ENCODE results near the gene CASP6. TPM values are rescaled to one million over a fixed set of nuclear protein-coding genes. Genes with fewer than 3 reads are reported as not detected.

CASP6 gene
- total and polyA plus RNA-seq, 2 donors (not counting 1 experiment from before 2014, with no cell fraction given) = 7.7 to 11.6 TPM

DNA sequence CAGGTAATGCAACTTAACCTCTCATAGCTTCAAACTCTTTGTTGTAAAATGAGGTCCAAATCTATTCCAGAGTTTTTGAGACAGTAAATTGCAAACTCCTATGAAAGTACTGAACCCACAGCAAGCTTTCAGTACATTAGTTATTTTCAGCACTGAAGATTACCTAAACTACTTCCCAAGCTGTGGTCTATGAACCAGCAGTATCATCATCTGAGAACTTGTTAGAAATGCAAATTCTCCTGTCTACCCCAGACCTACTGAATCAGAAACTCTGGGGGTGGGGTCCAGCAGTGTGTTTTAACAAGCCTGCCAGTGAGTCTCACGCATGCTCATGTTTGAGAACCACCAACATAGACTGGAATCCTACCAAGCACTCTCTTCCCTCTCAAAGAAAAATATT is 5.7 kb upstream of the CASP6 start:
- no peak overlapping the region for H3K27ac ChIP-seq (ENCODE audit: low read length in 2 of 2)
- Mint-ChIP-seq H3K4me1 (peaks cover under 1% of the 10 kb centered on the region), H3K27me3 (no peaks in the 10 kb centered on the region), H3K27ac (no peak overlapping the region), H3K9me3 (ENCODE audit: insufficient read depth) (no peaks in the 10 kb centered on the region), H3K4me3 (no peak overlapping the region)
- no peak overlapping the region for H3K4me3 ChIP-seq (ENCODE audit: control extremely low read depth in 1 of 5, extremely low read depth in 1 of 5, insufficient read depth in 1 of 5, low read depth in 2 of 5, low read length in 4 of 5)
- WGBS (ENCODE audit: insufficient coverage) = no CpG with 5 or more reads among the region's 1 CpG
- H4K20me1 ChIP-seq (ENCODE audit: control insufficient read depth, insufficient read depth, low read length, poor library complexity, severe bottlenecking) = no peaks in the 10 kb centered on the region
- intact Hi-C loops (cut with micrococcal nuclease) = loop anchor here (10.0 kb wide), 1 partner anchor 486 kb away; the partner anchor contains the start of gene ELOVL6
- H3K9me3 ChIP-seq (ENCODE audit: control extremely low read depth in 1 of 3, control insufficient read depth in 2 of 3, insufficient read depth in 1 of 3, low read length in 2 of 3) = no peaks in the 10 kb centered on the region
- TF ChIP-seq EZH2 (IDR thresholded peaks at IDR 0.05; ENCODE audit: borderline replicate concordance, insufficient read depth, low read depth, low read length, poor library complexity, severe bottlenecking) (no peak), CTCF (IDR thresholded peaks at IDR 0.05) (no peak)
- H3K4me1 ChIP-seq (ENCODE audit: control insufficient read depth in 2 of 2, insufficient read depth in 2 of 2, low read length in 2 of 2) = peaks cover 1 to 2% of the 10 kb centered on the region in 2 donors
- ChIA-PET CTCF (no interaction called here), POLR2A (no interaction called here)
- H3K27me3 ChIP-seq (replicated peaks in 1 of 4; ENCODE audit: control extremely low read depth in 1 of 4, control insufficient read depth in 3 of 4, insufficient read depth in 4 of 4, low read length in 3 of 4) = no peaks in the 10 kb centered on the region
- H3K79me2 ChIP-seq (ENCODE audit: control insufficient read depth, insufficient read depth, low read length) = no peaks in the 10 kb centered on the region
- no peak overlapping the region for H3K9ac ChIP-seq (ENCODE audit: low read length)
- H2AFZ ChIP-seq (ENCODE audit: insufficient read depth, low read depth, low read length, poor library complexity, severe bottlenecking) = no peak overlapping the region
- H3K4me2 ChIP-seq (replicated peaks; ENCODE audit: low read depth, low read length, poor library complexity, severe bottlenecking) = no peak overlapping the region
- DNase-seq (no peak), ATAC-seq (ENCODE audit: low read depth) (no peak)
- peaks cover 0 to 7% of the 10 kb centered on the region in 2 experiments for H3K36me3 ChIP-seq (replicated peaks in 1 of 2; ENCODE audit: control extremely low read depth in 1 of 2, control insufficient read depth in 1 of 2, extremely low read depth in 1 of 2, insufficient read depth in 2 of 2, low read length in 1 of 2)

DNA sequence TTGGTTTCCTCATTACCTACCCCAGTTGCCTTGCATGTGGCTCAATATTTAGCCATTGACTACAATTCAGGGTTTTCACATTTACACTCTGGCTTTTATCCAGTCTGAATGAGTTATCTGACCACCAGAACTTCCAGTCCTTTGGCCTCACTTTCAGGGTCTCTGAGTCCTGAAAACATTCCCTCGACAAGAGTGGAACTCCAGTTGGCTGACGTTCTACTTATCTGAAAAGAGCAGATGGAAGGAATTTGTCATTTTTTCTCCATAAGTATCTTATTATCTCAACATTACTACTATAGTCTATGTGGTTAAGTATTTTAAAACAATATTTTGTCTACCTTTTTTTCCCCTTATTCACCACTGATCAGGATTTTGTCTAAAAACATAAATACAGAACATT is 5.2 kb upstream of the CASP6 start:
- intact Hi-C loops (cut with micrococcal nuclease) = loop anchor here (10.0 kb wide), 1 partner anchor 486 kb away; the partner anchor contains the start of gene ELOVL6
- no CpG with 5 or more reads among the region's 2 CpGs for WGBS (ENCODE audit: insufficient coverage)

More for the DNA sequence above, 5.2 kb upstream of the CASP6 start:
- Histone ChIP-seq H3K27me3 (replicated peaks in 1 of 4; ENCODE audit: control extremely low read depth in 1 of 4, control insufficient read depth in 3 of 4, insufficient read depth in 4 of 4, low read length in 3 of 4) (no peaks in the 10 kb centered on the region), H3K4me2 (replicated peaks; ENCODE audit: low read depth, low read length, poor library complexity, severe bottlenecking) (no peak overlapping the region), H3K9me3 (ENCODE audit: control extremely low read depth in 1 of 3, control insufficient read depth in 2 of 3, insufficient read depth in 1 of 3, low read length in 2 of 3) (no peaks in the 10 kb centered on the region), H3K27ac (ENCODE audit: low read length in 2 of 2) (no peak overlapping the region), H3K79me2 (ENCODE audit: control insufficient read depth, insufficient read depth, low read length) (no peaks in the 10 kb centered on the region), H3K4me1 (ENCODE audit: control insufficient read depth in 2 of 2, insufficient read depth in 2 of 2, low read length in 2 of 2) (peaks cover 6 to 7% of the 10 kb centered on the region in 2 donors), H3K4me3 (ENCODE audit: control extremely low read depth in 1 of 5, extremely low read depth in 1 of 5, insufficient read depth in 1 of 5, low read depth in 2 of 5, low read length in 4 of 5) (no peak overlapping the region), H2AFZ (ENCODE audit: insufficient read depth, low read depth, low read length, poor library complexity, severe bottlenecking) (no peak overlapping the region), H3K36me3 (replicated peaks in 1 of 2; ENCODE audit: control extremely low read depth in 1 of 2, control insufficient read depth in 1 of 2, extremely low read depth in 1 of 2, insufficient read depth in 2 of 2, low read length in 1 of 2) (peaks cover 0 to 7% of the 10 kb centered on the region in 2 experiments), H3K9ac (ENCODE audit: low read length) (no peak overlapping the region), H4K20me1 (ENCODE audit: control insufficient read depth, insufficient read depth, low read length, poor library complexity, severe bottlenecking) (no peaks in the 10 kb centered on the region)
- Mint-ChIP-seq H3K9me3 (ENCODE audit: insufficient read depth) (no peaks in the 10 kb centered on the region), H3K27ac (no peak overlapping the region), H3K27me3 (no peaks in the 10 kb centered on the region), H3K4me1 (peaks cover 6% of the 10 kb centered on the region), H3K4me3 (no peak overlapping the region)
- POLR2A ChIA-PET = no interaction called here
- no peak for DNase-seq
- ATAC-seq (ENCODE audit: low read depth) = no peak
- CTCF ChIA-PET = no interaction called here
- TF ChIP-seq CTCF (IDR thresholded peaks at IDR 0.05) (no peak), EZH2 (IDR thresholded peaks at IDR 0.05; ENCODE audit: borderline replicate concordance, insufficient read depth, low read depth, low read length, poor library complexity, severe bottlenecking) (no peak)
